K562 (cell line): ENCODE results near the gene MTHFR. TPM values are rescaled to one million over a fixed set of nuclear protein-coding genes. Genes with fewer than 3 reads are reported as not detected.

Experiments
- CSDE1 ChIP-seq, 2 experiments: fragments of 450-650 bp; IDR thresholded peaks; 2 replicates each; pipeline ENCODE4 v1.6.1; 2016; ENCODE audit warnings: mild to moderate bottlenecking in 1 of 2
- ELF4 ChIP-seq: fragments of 450-650 bp; formaldehyde crosslinking; IDR thresholded peaks from 2 replicates; pipeline ENCODE4 v1.4.0; 2022; ENCODE audit warnings: missing genetic modification characterization
- FOXK2 ChIP-seq, 2 experiments: fragments of 450-650 bp; IDR thresholded peaks in 1 of 2; conservative IDR thresholded peaks in 1 of 2; 2 replicates each; pipeline ENCODE4 v1.6.1; 2016; ENCODE audit warnings: low read depth in 2 of 2, mild to moderate bottlenecking in 1 of 2
- NELFE ChIP-seq: IDR thresholded peaks from 2 replicates; pipeline ENCODE4 v1.6.1; 2011; ENCODE audit warnings: mild to moderate bottlenecking; ENCODE audit not compliant: insufficient read depth, insufficient read length
- NFATC3 ChIP-seq: fragments of 450-650 bp; IDR thresholded peaks from 2 replicates; pipeline ENCODE4 v1.6.1; 2017; ENCODE audit warnings: mild to moderate bottlenecking
- POLR2A ChIP-seq: fragments of 450-650 bp; conservative IDR thresholded peaks from 2 replicates; pipeline ENCODE4 v1.6.1; 2016
- POLR3G ChIP-seq: IDR thresholded peaks from 2 replicates; pipeline ENCODE4 v1.6.1; 2011; ENCODE audit not compliant: insufficient read length, insufficient replicate concordance; ENCODE audit errors: extremely low read depth
- SIN3B ChIP-seq: fragments of 450-650 bp; IDR thresholded peaks from 2 replicates; pipeline ENCODE4 v1.6.1; 2017; ENCODE audit warnings: low read depth, mild to moderate bottlenecking, moderate library complexity
- SNRNP70 ChIP-seq: fragments of 200-400 bp; formaldehyde crosslinking; optimal IDR thresholded peaks from 2 replicates; pipeline ENCODE3; 2017; ENCODE audit warnings: low read depth, low read length
- TEAD1 ChIP-seq, 2 experiments: fragments of 450-650 bp in 1 of 2; sonication (generic) in 1 of 2; formaldehyde crosslinking; IDR thresholded peaks; 2 replicates each; pipeline versions ENCODE4 v1.4.0 to v1.8.0; 2020 to 2022; ENCODE audit warnings: mild to moderate bottlenecking in 2 of 2, missing genetic modification reagents in 1 of 2
- ZNF146 ChIP-seq: IDR thresholded peaks from one replicate; pipeline ENCODE4 v1.6.1; 2018; ENCODE audit warnings: missing compliant biosample characterization; ENCODE audit not compliant: unreplicated experiment
- ZNF282 ChIP-seq: sonication (generic); formaldehyde crosslinking; IDR thresholded peaks from 2 replicates; pipeline ENCODE4 v1.8.1; 2023; ENCODE audit warnings: missing genetic modification reagents
- ZNF75A ChIP-seq: fragments of 450-650 bp; formaldehyde crosslinking; IDR thresholded peaks from 2 replicates; pipeline ENCODE4 v1.4.0; 2020; ENCODE audit warnings: mild to moderate bottlenecking
- ZNF79 ChIP-seq: fragments of 250-450 bp; sonication (Bioruptor Pico); IDR thresholded peaks from 2 replicates; pipeline ENCODE4 v1.4.0; 2020; ENCODE audit warnings: low read depth, mild to moderate bottlenecking, moderate library complexity
- polyA plus RNA-seq, 8 experiments: library from polyadenylated mRNA; depleted of rRNA in 4 of 8; stranded (reverse) in 5 of 8; unstranded in 3 of 8; fragments of >200 nt; fragmentation: Nextera tagmentation in 2 of 8; fragmentation: Illumina TruSeq in 1 of 8; extraction: Ambion mirVana in 2 of 8; extraction: Trizol in 1 of 8; gene quantifications; 2 replicates each; pipeline versions ENCODE4 v1.2.1 to v1.2.3, GENCODE V29; 2011 to 2014; ENCODE audit warnings: inconsistent platforms in 1 of 8, missing spikeins in 1 of 8
- total RNA-seq, 7 experiments: library from RNA; depleted of rRNA in 6 of 7; stranded (reverse); fragments of >200 nt in 6 of 7; fragmentation: Illumina TruSeq in 2 of 7; extraction: Trizol in 2 of 7; gene quantifications; 2 replicates each; pipeline versions ENCODE4 v1.2.1 to v1.2.3, GENCODE V29; 2011 to 2021; ENCODE audit warnings: low replicate concordance in 1 of 7
- TF ChIP-seq, protein P1 (sequence below): fragments of 250-450 bp; sonication (Bioruptor Pico); IDR thresholded peaks from 2 replicates; pipeline ENCODE4 v1.5.1; 2021; ENCODE audit warnings: mild to moderate bottlenecking
- TF ChIP-seq, protein P2 (sequence below): fragments of 450-650 bp; formaldehyde crosslinking; conservative IDR thresholded peaks from 2 replicates; pipeline ENCODE4 v1.4.0; 2022; ENCODE audit warnings: mild to moderate bottlenecking, missing genetic modification characterization
- TF ChIP-seq, protein P3 (sequence below), 2 experiments: fragments of 450-650 bp in 1 of 2; sonication (generic) in 1 of 2; formaldehyde crosslinking in 1 of 2; IDR thresholded peaks in 1 of 2; conservative IDR thresholded peaks in 1 of 2; 2 replicates each; pipeline versions ENCODE4 v1.6.1 to v1.8.1; 2016 to 2023; ENCODE audit warnings: mild to moderate bottlenecking in 2 of 2, moderate library complexity in 2 of 2, inconsistent platforms in 1 of 2, missing genetic modification reagents in 1 of 2
- TF ChIP-seq, protein P4 (sequence below): fragments of 450-650 bp; formaldehyde crosslinking; IDR thresholded peaks from 2 replicates; pipeline ENCODE4 v1.4.0; 2020; ENCODE audit warnings: mild to moderate bottlenecking, moderate library complexity
- TF ChIP-seq, protein P5 (sequence below): sonication (generic); formaldehyde crosslinking; IDR thresholded peaks from 2 replicates; pipeline ENCODE4 v1.8.0; 2023; ENCODE audit warnings: mild to moderate bottlenecking, missing genetic modification reagents

MTHFR gene
- total and polyA plus RNA-seq, 9 of the 15 experiments (the other 6 are each of a cell fraction or from before 2014, with no cell fraction given) = 5.0 to 104 (median 62.6) TPM

GRCh38 chr1:11784993-11785769 lies 20.6 kb downstream of the MTHFR start (continued):
- TF ChIP-seq, protein P1, sequence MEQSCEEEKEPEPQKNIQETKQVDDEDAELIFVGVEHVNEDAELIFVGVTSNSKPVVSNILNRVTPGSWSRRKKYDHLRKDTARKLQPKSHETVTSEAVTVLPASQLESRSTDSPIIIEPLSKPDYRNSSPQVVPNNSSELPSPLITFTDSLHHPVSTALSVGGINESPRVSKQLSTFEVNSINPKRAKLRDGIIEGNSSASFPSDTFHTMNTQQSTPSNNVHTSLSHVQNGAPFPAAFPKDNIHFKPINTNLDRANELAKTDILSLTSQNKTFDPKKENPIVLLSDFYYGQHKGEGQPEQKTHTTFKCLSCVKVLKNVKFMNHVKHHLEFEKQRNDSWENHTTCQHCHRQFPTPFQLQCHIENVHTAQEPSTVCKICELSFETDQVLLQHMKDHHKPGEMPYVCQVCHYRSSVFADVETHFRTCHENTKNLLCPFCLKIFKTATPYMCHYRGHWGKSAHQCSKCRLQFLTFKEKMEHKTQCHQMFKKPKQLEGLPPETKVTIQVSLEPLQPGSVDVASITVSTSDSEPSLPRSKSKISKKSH (CRISPR knock-in tag) = no peak
- TF ChIP-seq, protein P2, sequence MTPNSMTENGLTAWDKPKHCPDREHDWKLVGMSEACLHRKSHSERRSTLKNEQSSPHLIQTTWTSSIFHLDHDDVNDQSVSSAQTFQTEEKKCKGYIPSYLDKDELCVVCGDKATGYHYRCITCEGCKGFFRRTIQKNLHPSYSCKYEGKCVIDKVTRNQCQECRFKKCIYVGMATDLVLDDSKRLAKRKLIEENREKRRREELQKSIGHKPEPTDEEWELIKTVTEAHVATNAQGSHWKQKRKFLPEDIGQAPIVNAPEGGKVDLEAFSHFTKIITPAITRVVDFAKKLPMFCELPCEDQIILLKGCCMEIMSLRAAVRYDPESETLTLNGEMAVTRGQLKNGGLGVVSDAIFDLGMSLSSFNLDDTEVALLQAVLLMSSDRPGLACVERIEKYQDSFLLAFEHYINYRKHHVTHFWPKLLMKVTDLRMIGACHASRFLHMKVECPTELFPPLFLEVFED (CRISPR knock-in tag) = no peak; the same call in 1 of the 2 replicates
- TF ChIP-seq SNRNP70 (no peak), ZNF146 (no peak), POLR2A (peak; percentile 66), FOXK2 (conservative IDR thresholded peaks at IDR 0.05 in 1 of 2, IDR thresholded peaks at IDR 0.05 in 1 of 2; ENCODE audit: low read depth in 2 of 2) (no peak), ELF4 (peak; percentile 63; the same call in 1 of the 2 replicates), POLR3G (no peak), NFATC3 (no peak), TEAD1 (CRISPR knock-in tag; IDR thresholded peaks at IDR 0.05) (no peak; a peak in 1 of 4 replicates), ZNF282 (CRISPR knock-in tag) (no peak), ZNF75A (CRISPR knock-in tag) (0 out of 2 replicates have a peak, but pooled peaks have one; percentile 7), ZNF79 (no peak), SIN3B (no peak; the same call in 1 of the 2 replicates), CSDE1 (IDR thresholded peaks at IDR 0.05) (no peak), NELFE (no peak)
- TF ChIP-seq, protein P3, sequence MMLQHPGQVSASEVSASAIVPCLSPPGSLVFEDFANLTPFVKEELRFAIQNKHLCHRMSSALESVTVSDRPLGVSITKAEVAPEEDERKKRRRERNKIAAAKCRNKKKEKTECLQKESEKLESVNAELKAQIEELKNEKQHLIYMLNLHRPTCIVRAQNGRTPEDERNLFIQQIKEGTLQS (IDR thresholded peaks at IDR 0.05) = no peak
- TF ChIP-seq, protein P3 (CRISPR knock-in tag; conservative IDR thresholded peaks at IDR 0.05) = no peak
- TF ChIP-seq, protein P4, sequence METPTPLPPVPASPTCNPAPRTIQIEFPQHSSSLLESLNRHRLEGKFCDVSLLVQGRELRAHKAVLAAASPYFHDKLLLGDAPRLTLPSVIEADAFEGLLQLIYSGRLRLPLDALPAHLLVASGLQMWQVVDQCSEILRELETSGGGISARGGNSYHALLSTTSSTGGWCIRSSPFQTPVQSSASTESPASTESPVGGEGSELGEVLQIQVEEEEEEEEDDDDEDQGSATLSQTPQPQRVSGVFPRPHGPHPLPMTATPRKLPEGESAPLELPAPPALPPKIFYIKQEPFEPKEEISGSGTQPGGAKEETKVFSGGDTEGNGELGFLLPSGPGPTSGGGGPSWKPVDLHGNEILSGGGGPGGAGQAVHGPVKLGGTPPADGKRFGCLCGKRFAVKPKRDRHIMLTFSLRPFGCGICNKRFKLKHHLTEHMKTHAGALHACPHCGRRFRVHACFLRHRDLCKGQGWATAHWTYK (CRISPR knock-in tag) = peak; percentile 54; the same call in 1 of the 2 replicates
- TF ChIP-seq, protein P5, sequence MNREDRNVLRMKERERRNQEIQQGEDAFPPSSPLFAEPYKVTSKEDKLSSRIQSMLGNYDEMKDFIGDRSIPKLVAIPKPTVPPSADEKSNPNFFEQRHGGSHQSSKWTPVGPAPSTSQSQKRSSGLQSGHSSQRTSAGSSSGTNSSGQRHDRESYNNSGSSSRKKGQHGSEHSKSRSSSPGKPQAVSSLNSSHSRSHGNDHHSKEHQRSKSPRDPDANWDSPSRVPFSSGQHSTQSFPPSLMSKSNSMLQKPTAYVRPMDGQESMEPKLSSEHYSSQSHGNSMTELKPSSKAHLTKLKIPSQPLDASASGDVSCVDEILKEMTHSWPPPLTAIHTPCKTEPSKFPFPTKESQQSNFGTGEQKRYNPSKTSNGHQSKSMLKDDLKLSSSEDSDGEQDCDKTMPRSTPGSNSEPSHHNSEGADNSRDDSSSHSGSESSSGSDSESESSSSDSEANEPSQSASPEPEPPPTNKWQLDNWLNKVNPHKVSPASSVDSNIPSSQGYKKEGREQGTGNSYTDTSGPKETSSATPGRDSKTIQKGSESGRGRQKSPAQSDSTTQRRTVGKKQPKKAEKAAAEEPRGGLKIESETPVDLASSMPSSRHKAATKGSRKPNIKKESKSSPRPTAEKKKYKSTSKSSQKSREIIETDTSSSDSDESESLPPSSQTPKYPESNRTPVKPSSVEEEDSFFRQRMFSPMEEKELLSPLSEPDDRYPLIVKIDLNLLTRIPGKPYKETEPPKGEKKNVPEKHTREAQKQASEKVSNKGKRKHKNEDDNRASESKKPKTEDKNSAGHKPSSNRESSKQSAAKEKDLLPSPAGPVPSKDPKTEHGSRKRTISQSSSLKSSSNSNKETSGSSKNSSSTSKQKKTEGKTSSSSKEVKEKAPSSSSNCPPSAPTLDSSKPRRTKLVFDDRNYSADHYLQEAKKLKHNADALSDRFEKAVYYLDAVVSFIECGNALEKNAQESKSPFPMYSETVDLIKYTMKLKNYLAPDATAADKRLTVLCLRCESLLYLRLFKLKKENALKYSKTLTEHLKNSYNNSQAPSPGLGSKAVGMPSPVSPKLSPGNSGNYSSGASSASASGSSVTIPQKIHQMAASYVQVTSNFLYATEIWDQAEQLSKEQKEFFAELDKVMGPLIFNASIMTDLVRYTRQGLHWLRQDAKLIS (CRISPR knock-in tag) = peak; percentile 90; the same call in 1 of the 2 replicates
